GM23248 (cell line): ENCODE results near the gene NPAS3. TPM values are rescaled to one million over a fixed set of nuclear protein-coding genes. Genes with fewer than 3 reads are reported as not detected.

Source experiments
- DNase-seq: peaks from one replicate; pipeline ENCODE4 v3.0.0-alpha.2; 2015
- H2AFZ ChIP-seq: fragments of 200-600 bp; sonication (generic); 2 replicates; pipeline ENCODE4 v1.6.1; 2016; ENCODE audit warnings: antibody characterized with exemption
- H3F3A ChIP-seq: fragments of 200-600 bp; sonication (generic); 2 replicates; pipeline ENCODE4 v1.6.1; 2016; ENCODE audit warnings: mild to moderate bottlenecking, antibody characterized with exemption, mixed run types; ENCODE audit not compliant: insufficient read depth
- H3K27ac ChIP-seq: fragments of 200-600 bp; sonication (generic); 2 replicates; pipeline ENCODE4 v1.5.1; 2016; ENCODE audit warnings: mild to moderate bottlenecking
- H3K27me3 ChIP-seq: fragments of 200-600 bp; sonication (generic); replicated peaks from 2 replicates; pipeline ENCODE4 v1.6.1; 2016; ENCODE audit warnings: mild to moderate bottlenecking; ENCODE audit not compliant: insufficient read depth
- H3K36me3 ChIP-seq: fragments of 200-600 bp; sonication (generic); 2 replicates; pipeline ENCODE4 v1.6.1; 2016; ENCODE audit warnings: low read depth, mild to moderate bottlenecking
- H3K4me1 ChIP-seq: fragments of 200-600 bp; sonication (generic); 2 replicates; pipeline ENCODE4 v1.6.1; 2016; ENCODE audit warnings: mild to moderate bottlenecking; ENCODE audit not compliant: insufficient read depth
- H3K4me2 ChIP-seq: fragments of 200-600 bp; sonication (generic); one replicate; pipeline ENCODE4 v1.6.1; 2016; ENCODE audit warnings: mild to moderate bottlenecking; ENCODE audit not compliant: unreplicated experiment
- H3K4me3 ChIP-seq: fragments of 200-600 bp; sonication (generic); 2 replicates; pipeline ENCODE4 v1.5.1; 2016; ENCODE audit warnings: mild to moderate bottlenecking
- H3K79me2 ChIP-seq: fragments of 200-600 bp; sonication (generic); 2 replicates; pipeline ENCODE4 v1.6.1; 2016; ENCODE audit warnings: mild to moderate bottlenecking; ENCODE audit not compliant: insufficient read depth
- H3K9ac ChIP-seq: fragments of 200-600 bp; sonication (generic); 2 replicates; pipeline ENCODE4 v1.6.1; 2016; ENCODE audit warnings: mild to moderate bottlenecking
- H3K9me2 ChIP-seq: fragments of 200-600 bp; sonication (generic); 2 replicates; pipeline ENCODE4 v1.6.1; 2016; ENCODE audit warnings: mixed run types, mild to moderate bottlenecking, moderate library complexity; ENCODE audit not compliant: insufficient read depth
- H3K9me3 ChIP-seq: fragments of 200-600 bp; sonication (generic); one replicate; pipeline ENCODE4 v1.6.1; 2017; ENCODE audit warnings: low read depth
- H4K20me1 ChIP-seq: fragments of 200-600 bp; sonication (generic); 2 replicates; pipeline ENCODE4 v1.6.0; 2016; ENCODE audit not compliant: insufficient read depth
- EZH2 ChIP-seq: fragments of 200-600 bp; sonication (generic); IDR thresholded peaks from 2 replicates; pipeline ENCODE4 v1.6.1; 2018; ENCODE audit warnings: antibody characterized with exemption, mild to moderate bottlenecking; ENCODE audit not compliant: insufficient read depth, poor library complexity, severe bottlenecking
- EZH2phosphoT487 ChIP-seq: fragments of 200-600 bp; sonication (generic); IDR thresholded peaks from 2 replicates; pipeline ENCODE4 v1.6.1; 2018; ENCODE audit warnings: antibody characterized with exemption, moderate library complexity, mild to moderate bottlenecking, low read depth; ENCODE audit not compliant: insufficient read depth
- WGBS, 2 experiments: methylation state at CpG; one replicate each; pipeline ENCODE4 v1.1.6; 2015 to 2017; ENCODE audit warnings: low lambda C conversion rate in 2 of 2, low coverage in 1 of 2; ENCODE audit errors: missing lambda C conversion rate in 2 of 2; 5-methylcytosine and 5-hydroxymethylcytosine counted together
- in situ Hi-C: fragments of 300-500 bp; cut with MboI; formaldehyde crosslinking; loops from 2 replicates; pipeline ENCODE4 v1.15.0; 2020
- polyA plus RNA-seq: library from polyadenylated mRNA; unstranded; fragments of >200 nt; fragmentation: Nextera tagmentation; extraction: Ambion mirVana; gene quantifications from 2 replicates; pipeline ENCODE4 v1.2.1, GENCODE V29; 2016
- total RNA-seq: library from RNA; depleted of rRNA; stranded (reverse); fragments of >200 nt; shearing (Covaris generic); gene quantifications from 2 replicates; pipeline ENCODE4 v1.2.3, GENCODE V29; 2014

Gene NPAS3
- total and polyA plus RNA-seq, 2 experiments from 2014 or later: 0.65 TPM; not detected in 1

- Histone ChIP-seq H3K4me1 (no peaks in the 10 kb centered on the region), H4K20me1 (no peaks in the 10 kb centered on the region), H3F3A (no peaks in the 10 kb centered on the region), H3K4me3 (no peak overlapping the region), H3K27ac (no peak overlapping the region), H3K79me2 (no peaks in the 10 kb centered on the region), H3K9me2 (no peaks in the 10 kb centered on the region; the same call in 1 of the 2 replicates), H3K9ac (no peak overlapping the region), H3K4me2 (no peak overlapping the region), H3K36me3 (no peaks in the 10 kb centered on the region), H3K9me3 (no peaks in the 10 kb centered on the region), H2AFZ (no peak overlapping the region), H3K27me3 (0 out of 2 replicates have a peak, but pooled peaks cover 7% of the 10 kb centered on the region)
- TF ChIP-seq EZH2phosphoT487 (no peak), EZH2 (no peak)
- 82 to 85% methylated on average over 12 of the region's 12 CpGs for WGBS, 2 experiments
- no peak for DNase-seq
- in situ Hi-C loops: no loop called here
Measured at GRCh38 chr14:33699300-33699983, 760.8 kb downstream of the NPAS3 start.

DNA sequence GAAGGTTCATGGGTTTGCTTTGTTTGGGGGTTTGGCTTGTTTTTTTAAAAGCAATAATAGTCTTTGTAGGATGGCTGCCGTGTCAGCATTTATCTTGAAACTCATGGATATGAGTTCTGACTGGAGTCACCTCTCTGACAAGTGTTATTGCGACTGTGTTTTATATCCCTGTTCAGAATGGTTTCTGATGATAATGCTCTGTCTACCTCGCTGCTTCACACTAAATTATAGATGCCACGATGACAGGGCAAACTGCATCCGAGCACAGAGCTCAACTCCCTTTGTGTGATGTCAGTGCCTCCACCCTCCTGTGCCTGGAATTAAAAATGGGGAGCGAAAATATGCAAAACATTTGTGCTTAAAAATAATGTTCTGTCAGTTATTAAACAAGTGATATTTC lies 761.4 kb downstream of the NPAS3 start:
- H3K27ac ChIP-seq: no peak overlapping the region
- no peaks in the 10 kb centered on the region for H4K20me1 ChIP-seq
- H3K27me3 ChIP-seq: 0 out of 2 replicates have a peak, but pooled peaks cover 7% of the 10 kb centered on the region
- in situ Hi-C loops: no loop called here
- no peak overlapping the region for H3K4me2 ChIP-seq
- no peaks in the 10 kb centered on the region for H3K79me2 ChIP-seq
- no peak overlapping the region for H3K9ac ChIP-seq
- no peaks in the 10 kb centered on the region for H3K36me3 ChIP-seq
- no peak overlapping the region for H2AFZ ChIP-seq
- 63% methylated on average over 6 of the region's 6 CpGs for WGBS, 2 experiments
- no peaks in the 10 kb centered on the region for H3K4me1 ChIP-seq
- H3K4me3 ChIP-seq: no peak overlapping the region
- no peak for DNase-seq
- no peaks in the 10 kb centered on the region for H3K9me3 ChIP-seq
- no peaks in the 10 kb centered on the region for H3F3A ChIP-seq
- no peak for TF ChIP-seq EZH2phosphoT487
- TF ChIP-seq EZH2: no peak
- no peaks in the 10 kb centered on the region for H3K9me2 ChIP-seq

GRCh38 chr14:33702293-33702692 lies 763.6 kb downstream of the NPAS3 start:
- H4K20me1 ChIP-seq: no peaks in the 10 kb centered on the region
- H3K79me2 ChIP-seq: no peaks in the 10 kb centered on the region
- no peak overlapping the region for H3K9ac ChIP-seq
- no peaks in the 10 kb centered on the region for H3K9me2 ChIP-seq
- DNase-seq: no peak
- H3K9me3 ChIP-seq: no peaks in the 10 kb centered on the region
- in situ Hi-C loops: no loop called here
- no peaks in the 10 kb centered on the region for H3K4me1 ChIP-seq
- H2AFZ ChIP-seq: no peak overlapping the region
- H3F3A ChIP-seq: no peaks in the 10 kb centered on the region
- TF ChIP-seq EZH2phosphoT487 (no peak), EZH2 (no peak)
- no peak overlapping the region for H3K4me2 ChIP-seq
- H3K36me3 ChIP-seq: no peaks in the 10 kb centered on the region
- H3K27ac ChIP-seq: no peak overlapping the region
- WGBS, 2 experiments: 50 to 51% methylated on average over 1 of the region's 1 CpG
- 0 out of 2 replicates have a peak, but pooled peaks cover 7% of the 10 kb centered on the region for H3K27me3 ChIP-seq
- no peak overlapping the region for H3K4me3 ChIP-seq

DNA sequence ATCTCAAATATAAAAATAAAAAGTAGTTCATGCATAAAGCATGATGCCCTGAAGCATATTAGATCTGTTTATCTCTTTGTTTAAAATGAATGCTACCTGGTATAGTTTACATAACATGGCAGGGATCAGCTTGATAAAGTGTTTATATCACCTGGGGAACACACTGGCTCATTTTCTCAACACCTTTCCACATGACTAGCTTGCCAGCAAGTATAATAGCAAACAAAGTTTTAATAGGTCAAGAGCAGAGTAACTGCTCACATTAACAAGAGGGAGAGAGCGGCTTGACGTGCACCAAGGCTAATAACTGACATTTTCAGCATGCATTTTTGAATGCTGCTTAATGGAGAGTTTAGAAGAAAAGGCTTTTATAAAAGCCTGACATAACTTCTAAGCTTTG lies 765.8 kb downstream of the NPAS3 start:
- Histone ChIP-seq H3F3A (no peaks in the 10 kb centered on the region), H3K27me3 (0 out of 2 replicates have a peak, but pooled peaks cover 7% of the 10 kb centered on the region), H3K9me3 (no peaks in the 10 kb centered on the region), H3K27ac (no peak overlapping the region), H3K36me3 (no peaks in the 10 kb centered on the region), H2AFZ (no peak overlapping the region), H3K9me2 (no peaks in the 10 kb centered on the region), H3K4me3 (no peak overlapping the region), H4K20me1 (no peaks in the 10 kb centered on the region), H3K4me1 (no peaks in the 10 kb centered on the region), H3K79me2 (no peaks in the 10 kb centered on the region), H3K9ac (no peak overlapping the region), H3K4me2 (no peak overlapping the region)
- no peak for DNase-seq
- 94 to 100% methylated on average over 2 of the region's 2 CpGs for WGBS, 2 experiments
- TF ChIP-seq EZH2phosphoT487: no peak
- TF ChIP-seq EZH2: no peak
- in situ Hi-C loops: no loop called here

- Histone ChIP-seq H3K9ac (no peak overlapping the region), H3K79me2 (no peaks in the 10 kb centered on the region), H3K9me3 (no peaks in the 10 kb centered on the region), H3K4me2 (no peak overlapping the region), H3K4me1 (no peaks in the 10 kb centered on the region), H3K27me3 (0 out of 2 replicates have a peak, but pooled peaks cover 7% of the 10 kb centered on the region), H3K27ac (no peak overlapping the region), H2AFZ (no peak overlapping the region), H3K9me2 (no peaks in the 10 kb centered on the region), H3K36me3 (no peaks in the 10 kb centered on the region), H3F3A (no peaks in the 10 kb centered on the region), H3K4me3 (no peak overlapping the region), H4K20me1 (no peaks in the 10 kb centered on the region)
- no peak for DNase-seq
- WGBS, 2 experiments: 80 to 84% methylated on average over 7 of the region's 7 CpGs
- in situ Hi-C loops: no loop called here
- TF ChIP-seq EZH2phosphoT487: no peak
- TF ChIP-seq EZH2: no peak
Measured at GRCh38 chr14:33705490-33705889, 766.8 kb downstream of the NPAS3 start.
